HG03469 (cell line): Measurements from ENCODE around the gene USP47.

Experiments used
- ATAC-seq: cut with Tn5 transposase; IDR thresholded peaks from one replicate; pipeline ENCODE4 v1.9.1; 2021; ENCODE audit warnings: mild to moderate bottlenecking, moderate library complexity, moderate number of reproducible peaks; ENCODE audit not compliant: unreplicated experiment

Gene USP47

DNA sequence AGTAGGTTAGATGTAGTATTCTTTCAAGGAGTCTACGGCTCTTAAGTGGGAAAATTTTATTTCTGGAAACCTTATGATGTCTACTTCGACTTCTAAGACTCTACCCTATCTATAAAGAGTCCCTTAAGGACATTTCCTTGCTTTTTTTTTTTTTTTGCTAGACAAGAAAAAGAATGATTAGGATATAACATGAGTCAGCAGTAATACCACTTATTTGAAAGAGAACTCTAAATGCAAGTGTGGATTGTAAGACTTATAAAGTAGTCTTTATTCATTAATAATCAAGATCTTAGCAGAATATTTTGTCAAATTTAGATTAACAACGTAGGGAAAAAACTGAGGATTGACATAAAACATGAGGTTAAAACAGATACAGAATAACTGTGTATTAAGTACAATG lies 95.7 kb downstream of the USP47 start:
- ATAC-seq, result no peak

DNA sequence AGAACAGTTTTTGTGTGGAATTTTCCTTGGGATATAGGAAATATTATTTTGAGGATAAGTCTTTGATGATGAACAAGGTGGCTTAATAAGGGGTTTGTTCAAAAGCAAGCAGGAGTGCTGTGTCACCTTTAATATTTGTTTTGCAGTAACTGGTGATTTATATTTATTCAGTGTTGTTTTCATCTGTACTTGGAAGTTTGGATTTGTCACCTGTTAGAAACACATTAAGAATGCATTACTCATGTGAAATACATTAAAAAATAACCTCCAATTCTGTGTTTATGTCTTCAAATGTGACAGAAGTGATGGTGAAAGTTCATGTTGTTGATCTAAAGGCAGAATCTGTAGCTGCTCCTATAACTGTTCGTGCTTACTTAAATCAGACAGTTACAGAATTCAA lies 96.2 kb downstream of the USP47 start:
- ATAC-seq, result no peak

DNA sequence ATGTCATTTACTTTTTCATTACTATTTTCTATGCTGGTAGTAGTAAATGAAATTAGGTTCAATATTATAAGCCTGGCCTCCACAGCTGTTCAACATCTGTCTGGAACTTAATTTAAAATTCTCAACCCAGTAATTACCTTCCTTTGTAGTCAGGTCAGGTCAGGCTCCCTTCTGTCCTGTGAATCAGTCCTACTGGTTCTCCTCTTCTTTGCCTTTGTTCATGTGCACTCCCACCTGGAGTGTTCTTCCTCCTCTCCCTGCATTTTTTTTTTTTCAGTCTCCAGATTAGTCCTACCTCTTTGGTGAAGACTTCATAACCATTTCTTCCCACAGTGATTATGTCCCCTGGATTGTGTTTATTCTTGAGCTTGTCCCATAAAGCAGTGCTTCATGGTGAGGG lies 98.8 kb downstream of the USP47 start:
- no peak for ATAC-seq

- ATAC-seq, result no peak
Measured at GRCh38 chr11:11942668-11943067, 100.9 kb downstream of the USP47 start.

- ATAC-seq, result no peak
Measured at GRCh38 chr11:11944444-11944843, 102.7 kb downstream of the USP47 start.

DNA sequence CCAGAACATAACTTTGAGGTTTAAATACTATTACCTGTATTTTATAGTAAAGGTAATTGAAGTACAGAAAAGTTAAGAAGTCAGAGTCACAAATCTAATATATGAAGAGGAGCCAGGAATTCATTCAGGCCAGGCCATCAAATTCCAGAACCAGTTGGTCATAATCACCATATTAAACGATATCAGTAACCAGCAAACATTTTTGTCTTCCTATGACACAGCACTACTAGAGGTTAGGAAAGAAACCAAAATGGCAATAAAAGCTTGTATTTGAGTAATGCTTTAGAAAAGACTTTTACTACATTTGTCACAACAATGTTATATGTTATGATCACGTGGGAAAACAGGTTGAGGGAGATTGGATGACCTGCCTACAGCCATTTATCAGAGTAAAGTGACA lies 104.4 kb downstream of the USP47 start:
- ATAC-seq, result no peak

GRCh38 chr11:11946878-11947277 lies 105.1 kb downstream of the USP47 start:
- ATAC-seq, result no peak

- ATAC-seq, result no peak
Measured at GRCh38 chr11:11947825-11948224, 106.1 kb downstream of the USP47 start.

- no peak for ATAC-seq
Measured at GRCh38 chr11:11948242-11948947, 106.6 kb downstream of the USP47 start.

DNA sequence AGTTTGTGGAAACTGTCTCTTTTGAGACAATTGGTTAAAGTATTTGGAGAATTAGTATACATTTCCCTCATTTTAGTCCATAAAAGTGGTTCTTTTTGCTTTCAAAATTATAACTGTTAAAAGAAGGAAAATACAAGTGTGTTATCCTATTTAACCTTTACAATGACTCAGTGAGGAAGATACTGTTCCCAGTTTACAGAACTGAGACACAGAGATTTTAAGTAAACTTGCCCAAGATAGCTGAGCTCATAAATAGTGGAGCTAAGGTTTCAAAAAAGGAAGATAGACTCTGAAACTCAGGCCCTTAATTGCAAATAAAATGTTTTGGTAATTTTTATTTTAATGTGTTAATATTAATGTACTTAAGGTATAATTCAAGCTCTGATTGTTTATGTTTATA lies 107.7 kb downstream of the USP47 start:
- no peak for ATAC-seq

DNA sequence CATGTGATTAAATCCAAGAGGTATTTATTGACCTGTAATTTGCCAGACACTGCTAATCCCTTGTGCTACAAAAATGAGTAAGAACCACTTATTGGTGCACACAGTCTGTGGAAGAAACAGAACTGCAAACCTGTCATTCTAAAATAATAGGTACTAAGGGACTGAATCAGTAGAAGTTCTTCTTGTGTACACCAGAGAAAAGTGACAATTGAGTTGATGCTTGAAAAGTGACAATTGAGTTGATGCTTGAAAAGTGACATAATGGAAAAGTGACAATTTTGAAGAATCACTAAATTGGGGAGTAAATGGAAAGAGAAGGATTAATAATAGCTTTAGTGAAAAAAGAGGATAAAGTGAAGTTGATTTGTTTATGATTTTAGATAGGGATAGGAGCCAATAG lies 110.3 kb downstream of the USP47 start:
- no peak for ATAC-seq

- no peak for ATAC-seq
Measured at GRCh38 chr11:11956006-11956405, 114.2 kb downstream of the USP47 start.

GRCh38 chr11:11958403-11959231 lies 116.8 kb downstream of the USP47 start:
- no peak for ATAC-seq

DNA sequence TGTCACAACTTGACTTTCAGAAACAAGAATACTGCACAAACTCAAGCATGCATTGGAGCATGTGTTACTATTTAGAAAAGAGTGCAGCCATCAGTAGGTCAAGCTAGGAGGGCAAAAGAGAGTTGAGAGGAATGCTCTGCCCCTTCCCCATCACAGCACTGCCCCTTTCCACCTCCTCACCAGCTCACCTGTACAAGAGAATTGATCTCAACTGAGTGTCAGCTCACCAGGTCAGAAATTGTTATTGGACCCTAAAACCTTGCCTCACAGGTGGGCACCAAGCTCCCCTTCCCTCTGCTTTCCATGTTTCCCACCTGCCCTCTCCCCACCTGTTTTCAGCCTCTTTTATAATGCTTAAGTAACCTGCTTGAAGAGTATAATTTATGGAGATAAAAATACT lies 117.8 kb downstream of the USP47 start:
- no peak for ATAC-seq

DNA sequence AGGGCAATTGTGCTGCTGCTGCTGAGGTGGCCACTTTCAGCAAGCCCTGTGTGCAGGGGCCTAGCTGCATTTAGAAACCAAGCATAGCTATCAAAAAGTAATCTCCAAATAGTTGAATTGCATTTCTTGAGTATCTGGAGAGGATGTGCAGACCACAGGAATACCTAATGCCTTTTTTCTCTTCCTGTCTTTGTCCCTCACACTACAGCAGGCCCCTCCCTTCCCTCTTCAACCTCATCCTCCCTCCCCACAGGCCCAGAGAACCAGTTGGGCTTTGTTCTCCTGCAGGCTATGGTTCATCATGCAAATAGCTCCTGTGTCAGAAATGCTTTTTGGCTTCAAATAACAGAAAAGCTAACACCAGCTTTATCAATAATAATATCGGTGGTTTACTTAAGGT lies 118.9 kb downstream of the USP47 start:
- ATAC-seq, result no peak

DNA sequence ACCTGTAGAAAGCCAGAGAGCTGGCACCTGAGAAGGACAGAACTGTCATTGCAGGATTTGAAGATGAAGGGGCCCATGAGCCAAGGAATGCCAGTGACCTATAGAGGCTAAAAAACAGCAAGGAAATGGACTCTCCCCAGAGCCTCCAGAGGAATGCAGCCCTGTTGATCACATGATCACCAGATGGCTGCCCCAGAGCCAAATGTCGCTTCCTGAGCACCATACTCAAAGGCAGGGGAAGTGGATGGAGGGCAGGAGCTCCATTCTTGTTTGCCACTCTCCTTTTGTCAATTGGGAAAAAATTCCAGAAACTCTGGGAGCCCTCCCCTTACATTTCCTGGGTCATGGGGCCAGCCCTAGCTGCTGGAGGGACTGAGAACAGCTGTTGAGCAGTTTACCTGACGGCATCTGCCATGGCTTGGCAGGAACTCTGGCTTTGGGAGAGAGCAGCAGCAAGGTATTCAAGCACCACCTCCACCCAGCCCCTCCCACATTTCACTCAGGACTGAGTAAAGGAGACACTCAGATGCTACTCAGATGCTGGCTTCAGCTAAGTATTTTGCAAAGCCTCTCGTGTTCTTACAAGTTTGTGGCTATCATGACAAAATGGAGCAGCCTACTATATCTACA lies 119.7 kb downstream of the USP47 start:
- ATAC-seq, result no peak

DNA sequence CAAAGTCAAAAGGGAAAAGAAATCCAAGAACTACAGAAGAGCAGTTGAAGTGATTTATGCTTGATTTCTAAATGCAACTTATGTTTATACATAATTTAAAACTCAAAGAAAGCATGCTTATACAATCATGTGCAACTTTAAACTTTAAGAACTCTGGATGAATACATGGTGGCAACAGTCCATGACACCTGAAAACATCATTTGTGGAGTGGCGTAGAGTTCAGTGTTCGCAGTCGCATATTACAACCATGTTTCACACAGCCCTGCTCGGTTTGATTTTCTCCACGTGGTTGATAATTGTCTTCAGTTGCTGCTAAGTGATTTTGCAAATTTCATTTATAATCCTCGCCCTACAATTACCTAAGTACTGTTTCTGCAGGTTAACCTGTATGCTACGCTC lies 121.3 kb downstream of the USP47 start:
- no peak for ATAC-seq

DNA sequence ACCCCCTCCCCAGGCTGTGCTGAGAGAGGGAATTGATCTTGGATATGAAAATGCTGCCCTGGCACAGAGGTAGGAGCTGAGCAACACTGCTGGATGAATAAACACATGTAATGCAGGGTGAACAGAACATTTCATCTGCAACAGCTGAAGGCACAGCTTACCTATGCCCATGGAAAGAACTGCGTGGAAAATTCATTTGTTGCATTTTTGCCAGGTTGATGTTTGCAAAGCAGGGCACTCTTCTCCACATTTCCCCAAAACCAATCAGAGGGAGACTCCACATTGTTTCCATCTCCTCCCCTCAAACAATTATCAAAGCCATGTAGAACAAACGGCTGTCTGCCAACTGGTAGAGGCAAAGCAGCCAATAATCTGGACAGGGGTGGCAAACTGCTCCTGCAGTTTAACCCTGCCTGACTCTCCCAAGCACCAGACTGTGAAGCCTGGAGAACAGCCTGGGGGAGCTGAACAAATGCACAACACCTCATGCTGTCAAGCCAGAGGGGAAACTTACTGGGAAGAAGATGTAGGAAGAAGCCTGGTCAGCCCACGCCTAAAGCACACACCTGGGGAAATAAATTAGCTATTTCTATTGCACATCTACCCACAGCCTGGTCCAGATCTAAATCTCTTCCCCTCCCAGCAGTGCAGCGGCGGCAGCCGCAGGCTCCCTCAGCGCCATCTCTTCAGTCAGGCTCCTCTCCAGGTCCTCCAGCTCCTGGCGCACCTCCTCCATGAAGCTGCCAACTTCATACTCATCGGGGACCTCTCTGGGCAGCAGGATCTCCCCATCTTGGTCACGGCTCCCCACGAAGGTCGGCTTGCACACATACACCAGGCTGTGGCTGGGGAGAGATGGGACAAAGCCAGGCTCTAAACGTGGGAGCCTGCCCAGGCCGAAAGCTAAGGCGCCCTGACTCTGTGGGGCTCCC lies 122.3 kb downstream of the USP47 start:
- ATAC-seq, result no peak

GRCh38 chr11:11964774-11965150 lies 123.0 kb downstream of the USP47 start:
- no peak for ATAC-seq

GRCh38 chr11:11965192-11965591 lies 123.4 kb downstream of the USP47 start:
- no peak for ATAC-seq
